Measurements from ENCODE around the gene CLIC1. TPM values are rescaled to one million over a fixed set of nuclear protein-coding genes. Genes with fewer than 3 reads are reported as not detected.

The CLIC1 gene
- total RNA-seq, 1 donor from 2014 or later, result 425 TPM

DNA sequence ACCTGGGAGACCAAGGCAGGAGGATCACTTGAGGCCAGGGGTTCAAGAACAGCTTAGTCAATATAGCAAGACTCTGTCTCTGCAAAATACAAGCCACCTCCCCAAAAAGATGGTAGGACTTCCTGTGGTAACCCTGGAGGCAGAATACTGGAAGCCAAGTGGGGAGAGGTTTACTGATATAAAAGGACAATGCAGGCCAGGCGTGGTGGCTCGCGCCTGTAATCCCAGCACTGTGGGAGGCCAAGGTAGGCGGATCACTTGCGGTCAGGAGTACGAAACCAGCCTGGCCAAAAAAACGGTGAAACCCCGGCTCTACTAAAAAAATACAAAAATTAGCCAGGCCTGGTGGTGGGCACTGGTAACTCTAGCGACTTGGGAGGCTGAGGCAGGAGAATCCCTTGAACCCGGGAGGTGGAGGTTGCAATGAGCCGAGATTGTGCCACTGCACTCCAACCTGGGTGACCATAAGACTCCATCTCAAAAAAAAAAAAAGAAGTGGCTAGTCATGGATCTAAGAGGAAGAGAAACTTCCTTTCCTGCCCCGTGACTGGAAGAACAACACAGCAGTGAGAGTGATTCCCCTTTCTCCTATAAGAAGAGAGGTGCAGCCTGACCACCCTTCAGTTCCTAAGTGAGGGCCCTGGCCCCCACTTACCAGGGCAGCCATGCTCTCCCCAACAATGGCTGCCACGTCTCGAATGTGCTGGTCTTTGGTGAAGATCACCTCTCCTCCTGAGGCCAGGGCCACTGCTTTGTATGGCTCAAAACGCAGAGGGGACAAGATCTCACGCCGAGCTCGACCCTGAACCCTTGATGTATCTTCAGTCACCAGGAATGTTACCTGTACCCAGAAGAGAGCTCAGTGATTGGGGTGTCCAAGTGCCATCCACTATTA is 32.3 kb upstream of the CLIC1 start:
- no peak for DNase-seq (ENCODE audit: low read depth)

DNA sequence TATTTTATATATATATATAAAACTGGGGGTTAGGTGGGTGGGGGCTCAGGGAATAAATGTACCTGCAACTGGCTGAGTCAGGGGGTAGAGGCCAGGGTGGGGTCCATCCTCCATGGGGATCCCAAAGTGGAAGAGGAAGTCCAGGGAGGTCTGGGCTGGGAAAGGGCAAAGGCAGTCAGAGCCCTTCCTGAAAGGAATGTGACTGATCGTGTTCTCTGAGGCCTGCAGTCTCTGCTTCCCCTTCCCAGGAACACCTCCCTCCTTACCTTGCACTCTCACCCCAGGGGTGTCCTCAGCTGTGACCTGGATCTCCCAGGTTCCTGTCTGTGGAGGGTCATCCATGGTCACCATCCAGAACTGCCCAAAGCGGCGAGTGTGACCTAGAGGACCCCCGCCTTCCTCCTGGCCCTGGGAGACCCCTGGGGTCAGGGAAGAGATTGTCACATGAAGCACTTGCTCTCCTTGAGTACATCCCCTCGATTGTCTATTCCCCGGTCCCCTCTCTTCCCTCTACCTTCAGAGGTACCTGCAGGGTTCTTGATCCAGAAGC is 30.8 kb upstream of the CLIC1 start:
- no peak for DNase-seq (ENCODE audit: low read depth)

DNA sequence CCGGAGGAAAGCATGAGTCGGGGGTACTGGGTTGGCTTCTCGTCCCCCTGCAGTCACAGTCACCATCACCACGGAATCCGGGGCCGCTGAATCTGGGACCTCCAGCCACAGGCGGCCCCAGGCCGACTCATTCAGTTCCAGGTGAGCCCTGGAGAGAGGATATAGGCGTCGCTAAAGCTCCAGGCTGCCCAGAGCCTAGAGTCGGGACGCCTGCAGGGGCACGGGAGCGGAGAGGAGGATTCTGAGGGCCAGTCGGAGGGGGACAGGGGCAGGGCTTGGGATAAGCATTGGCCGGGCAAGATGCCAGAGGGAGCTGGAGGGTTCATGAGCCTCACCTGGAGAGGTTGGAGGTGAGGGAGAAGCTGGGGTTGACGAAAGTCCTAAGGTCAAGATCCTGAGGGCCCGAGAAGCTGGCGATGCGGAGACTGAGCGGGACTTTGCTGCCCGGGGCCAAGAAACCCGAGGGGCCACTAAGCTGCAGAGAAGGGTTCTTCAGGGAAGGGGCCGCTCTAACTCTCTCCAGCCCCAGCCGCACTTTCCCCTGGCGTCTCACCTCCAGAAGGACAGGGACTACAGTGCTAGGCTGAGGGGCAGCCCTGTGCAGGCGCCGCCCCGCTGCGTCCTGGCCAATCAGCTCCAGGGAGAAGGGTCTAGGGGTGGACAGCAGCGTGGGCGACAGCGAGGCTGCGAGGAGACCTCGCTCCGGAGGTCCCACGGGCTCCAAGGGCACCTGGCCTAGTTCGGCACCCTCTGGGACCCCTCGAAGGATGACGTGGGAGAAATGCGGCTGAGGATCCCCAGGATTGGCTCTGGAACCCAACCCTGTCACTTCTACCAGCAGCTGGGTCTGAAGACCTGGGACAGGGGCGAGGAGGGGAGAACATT is 29.8 kb upstream of the CLIC1 start:
- peak; percentile 13 for DNase-seq (ENCODE audit: low read depth)

DNA sequence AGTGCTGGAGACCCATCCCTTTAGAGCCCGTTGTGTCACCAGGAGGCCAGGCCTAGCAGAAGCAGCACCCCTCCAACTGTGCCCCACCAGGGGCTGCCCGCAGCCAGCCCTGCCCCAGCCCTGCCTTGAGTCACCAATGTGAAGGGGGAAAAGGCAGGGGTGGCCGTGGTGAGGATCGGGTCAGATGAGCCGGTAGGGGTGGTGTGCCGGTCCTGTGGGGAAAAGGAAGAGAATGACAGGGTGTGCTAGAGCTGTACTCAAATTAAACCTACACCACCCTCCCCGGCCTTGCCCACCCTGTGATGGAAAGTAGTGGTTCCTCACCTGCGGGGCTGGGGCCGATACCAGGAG is 29.2 kb upstream of the CLIC1 start:
- DNase-seq (ENCODE audit: low read depth), result no peak

DNA sequence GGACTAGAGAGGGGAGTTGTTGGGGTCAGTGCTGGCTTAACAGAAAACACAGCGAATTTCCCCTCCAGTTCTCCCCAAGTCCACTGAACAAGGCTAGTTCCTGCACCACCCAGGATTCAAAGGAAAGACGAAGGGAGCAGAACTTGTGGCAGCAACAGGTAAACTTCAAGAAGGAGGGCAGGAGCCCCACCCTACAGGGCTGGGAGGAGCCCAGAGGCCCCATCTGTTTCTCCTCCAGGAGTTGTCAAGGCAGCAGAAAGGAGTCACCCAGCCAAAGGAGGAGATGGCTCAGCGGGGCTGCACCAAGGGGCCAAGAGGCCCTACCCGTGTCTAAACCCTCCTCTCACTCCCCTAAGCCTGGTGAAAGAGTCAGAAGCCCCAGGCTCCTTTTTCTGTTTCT is 27.9 kb upstream of the CLIC1 start:
- no peak for DNase-seq (ENCODE audit: low read depth)

GRCh38 chr6:31763619-31763940 is 27.2 kb upstream of the CLIC1 start:
- peak; percentile 82 for DNase-seq (ENCODE audit: low read depth)

GRCh38 chr6:31762878-31763618 is 26.7 kb upstream of the CLIC1 start:
- no peak for DNase-seq (ENCODE audit: low read depth)

DNA sequence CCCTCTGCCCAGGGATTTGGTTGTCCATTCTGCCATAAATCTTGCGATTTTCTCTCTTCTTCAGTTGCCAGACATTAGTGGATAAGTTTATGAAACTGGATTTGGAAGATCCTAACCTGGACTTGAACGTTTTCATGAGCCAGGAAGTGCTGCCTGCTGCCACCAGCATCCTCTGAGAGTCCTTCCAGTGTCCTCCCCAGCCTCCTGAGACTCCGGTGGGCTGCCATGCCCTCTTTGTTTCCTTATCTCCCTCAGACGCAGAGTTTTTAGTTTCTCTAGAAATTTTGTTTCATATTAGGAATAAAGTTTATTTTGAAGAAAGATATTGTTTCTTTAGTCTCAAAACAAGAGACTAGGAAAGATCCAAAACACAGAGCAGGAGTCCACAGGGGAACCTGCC is 26.0 kb upstream of the CLIC1 start, which contains the start of gene SAPCD1:
Gene SAPCD1 (plus strand): TSS at position 301 of the 400 bp plus-strand sequence. CDS start 399 bp downstream, outside the sequence.
- no peak for DNase-seq (ENCODE audit: low read depth)

- no peak for DNase-seq (ENCODE audit: low read depth)
Measured at GRCh38 chr6:31761343-31761742, 25.0 kb upstream of the CLIC1 start.

GRCh38 chr6:31760790-31761189 is 24.5 kb upstream of the CLIC1 start:
- DNase-seq (ENCODE audit: low read depth), result no peak

- DNase-seq (ENCODE audit: low read depth), result no peak
Measured at GRCh38 chr6:31758281-31758680, 22.0 kb upstream of the CLIC1 start.

- no peak for DNase-seq (ENCODE audit: low read depth)
Measured at GRCh38 chr6:31752739-31753319, 16.5 kb upstream of the CLIC1 start.

DNA sequence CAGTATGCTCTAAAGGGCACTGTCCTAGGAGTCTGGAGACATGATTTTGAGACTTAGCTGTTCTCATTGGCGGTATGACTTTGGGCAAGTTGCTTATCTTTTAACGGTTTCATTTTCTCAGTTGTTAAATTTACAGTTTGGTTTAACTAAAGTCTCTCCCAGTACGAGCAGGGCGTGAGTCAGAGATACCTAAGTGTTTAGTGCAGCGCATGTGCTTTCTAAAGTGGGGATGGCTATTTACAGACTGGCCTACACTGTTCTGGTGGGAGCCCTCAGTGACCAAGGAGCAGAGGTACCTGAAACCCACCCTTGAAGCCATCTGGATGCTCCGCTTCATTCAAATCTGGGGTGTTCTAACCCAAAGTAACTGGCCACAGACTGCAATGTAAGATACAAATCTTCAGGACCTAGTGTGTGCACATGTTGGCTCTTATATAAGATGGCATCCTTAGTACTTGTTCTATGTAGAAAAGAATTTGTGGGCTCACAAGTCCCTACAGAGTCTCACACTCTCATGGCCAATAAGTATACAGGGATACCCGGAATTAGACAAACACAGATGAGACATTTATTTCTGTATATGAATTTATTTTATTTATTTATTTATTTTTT is 14.2 kb upstream of the CLIC1 start:
- DNase-seq (ENCODE audit: low read depth), result no peak

- no peak for DNase-seq (ENCODE audit: low read depth)
Measured at GRCh38 chr6:31749301-31750036, 13.1 kb upstream of the CLIC1 start.

DNA sequence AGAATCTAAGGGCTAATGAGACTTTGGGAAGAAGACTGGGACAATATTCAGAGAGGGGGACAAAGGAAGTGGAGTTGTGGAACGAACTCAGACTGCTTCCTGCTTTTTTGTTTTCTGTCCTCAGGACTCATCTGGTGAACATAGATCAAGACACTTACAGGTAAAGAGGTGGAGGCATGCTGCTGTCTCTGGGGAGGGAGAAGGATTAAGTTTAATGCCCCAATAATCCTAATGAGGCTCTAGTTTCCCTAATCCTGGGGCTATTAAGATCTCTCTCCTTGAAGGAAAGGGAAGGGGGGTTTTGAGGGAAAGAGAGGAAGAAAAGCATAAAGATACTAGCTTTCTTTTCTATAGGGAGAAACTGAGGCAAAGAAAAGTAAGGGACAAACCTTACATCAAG is 8.1 kb upstream of the CLIC1 start:
- DNase-seq (ENCODE audit: low read depth), result no peak

DNA sequence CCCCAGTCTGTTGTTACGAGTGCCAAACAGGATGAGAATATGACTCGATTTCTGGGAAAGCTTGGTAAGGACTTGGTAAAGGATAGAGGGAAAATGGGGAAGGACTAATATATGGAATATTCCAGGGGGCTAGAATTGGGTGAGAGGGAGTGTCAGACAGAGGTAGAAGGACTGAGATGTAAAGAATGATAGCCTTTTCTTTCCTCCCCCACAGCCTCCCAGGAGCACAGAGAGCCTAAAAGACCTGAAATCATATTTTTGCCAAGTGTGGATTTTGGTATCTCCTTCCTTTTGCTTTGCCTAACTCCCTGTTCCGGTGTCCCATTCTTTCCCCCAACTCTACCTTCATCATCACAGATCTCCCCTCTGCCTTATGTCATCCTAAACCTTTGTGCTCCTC is 6.6 kb upstream of the CLIC1 start:
- DNase-seq (ENCODE audit: low read depth), result no peak

- DNase-seq (ENCODE audit: low read depth), result no peak
Measured at GRCh38 chr6:31741815-31742214, 5.5 kb upstream of the CLIC1 start.

DNA sequence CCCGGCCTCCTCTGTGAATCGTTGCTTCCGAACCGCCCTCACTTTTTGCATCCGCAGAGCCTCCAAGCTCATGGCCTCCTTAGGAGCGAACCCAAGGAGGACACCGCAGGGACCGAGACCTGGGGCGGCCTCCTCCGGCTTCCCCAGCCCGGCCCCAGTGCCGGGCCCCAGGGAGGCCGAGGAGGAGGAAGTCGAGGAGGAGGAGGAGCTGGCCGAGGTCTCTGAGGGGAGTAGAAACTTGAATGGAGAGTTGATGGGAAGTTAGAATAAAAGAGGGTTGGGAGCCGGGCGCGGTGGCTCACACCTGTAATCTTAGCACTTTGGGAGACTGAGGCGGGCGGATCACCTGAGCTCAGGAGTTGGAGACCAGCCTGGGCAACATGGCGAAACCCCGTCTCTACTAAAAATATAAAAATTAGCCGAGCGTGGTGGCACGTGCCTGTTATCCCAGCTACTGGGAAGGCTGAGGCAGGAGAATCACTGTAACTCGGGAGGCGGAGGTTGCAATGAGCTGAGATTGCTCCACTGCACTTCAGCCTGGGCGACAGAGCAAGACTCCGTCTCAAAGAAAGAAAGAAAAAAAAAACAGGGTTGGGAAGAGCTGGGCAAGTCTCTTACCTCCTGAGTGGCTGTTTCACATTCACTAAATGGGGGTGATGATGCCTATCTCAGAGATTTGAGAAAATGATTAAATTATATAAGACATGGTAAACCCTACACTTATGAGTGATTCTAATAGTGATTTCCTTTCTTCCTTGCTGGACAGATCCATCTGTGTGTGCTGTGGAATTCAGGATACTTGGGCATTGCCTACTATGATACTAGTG is 4.3 kb upstream of the CLIC1 start:
- no peak for DNase-seq (ENCODE audit: low read depth)

Data from myocyte (in vitro differentiated cells).